Thoracic aorta (tissue), 2 donors: ENCODE measurements around the gene MADCAM1. TPM values are rescaled to one million over a fixed set of nuclear protein-coding genes. Genes with fewer than 3 reads are reported as not detected.

ENCODE experiments used
- ATAC-seq: fragments of 150-250 bp; one replicate; pipeline ENCODE4 v1.8.0; 2017; ENCODE audit warnings: low read depth; ENCODE audit not compliant: insufficient number of reproducible peaks, low FRiP score
- DNase-seq: peaks from one replicate; pipeline ENCODE4 v3.0.0-alpha.2; 2020; ENCODE audit warnings: low spot score
- H3K27ac ChIP-seq, 2 donors: fragments of 200-600 bp; sonication (generic); 1 replicate in 1 of 2; 2 replicates in 1 of 2; pipeline ENCODE4 v1.5.1; 2016; ENCODE audit warnings: mild to moderate bottlenecking in 2 of 2, moderate library complexity in 2 of 2
- H3K27me3 ChIP-seq: fragments of 200-600 bp; sonication (generic); replicated peaks from 2 replicates; pipeline ENCODE4 v1.6.0; 2016; ENCODE audit warnings: mild to moderate bottlenecking; ENCODE audit not compliant: insufficient read depth
- H3K36me3 ChIP-seq: fragments of 200-600 bp; sonication (generic); one replicate; pipeline ENCODE4 v1.5.1; 2016
- H3K4me1 ChIP-seq, 2 donors: fragments of 200-600 bp; sonication (generic); 1 replicate in 1 of 2; 2 replicates in 1 of 2; pipeline versions ENCODE4 v1.5.1 to v1.6.0; 2016; ENCODE audit warnings: low read depth in 2 of 2, mild to moderate bottlenecking in 1 of 2; ENCODE audit not compliant: control insufficient read depth in 1 of 2
- H3K4me3 ChIP-seq: fragments of 200-600 bp; sonication (generic); 2 replicates; pipeline ENCODE4 v1.5.1; 2016; ENCODE audit warnings: mild to moderate bottlenecking
- H3K9me3 ChIP-seq: fragments of 200-600 bp; sonication (generic); 2 replicates; pipeline ENCODE4 v1.5.1; 2016
- CTCF ChIP-seq: fragments of 200-600 bp; sonication (generic); IDR thresholded peaks from one replicate; pipeline ENCODE4 v1.5.1; 2019; ENCODE audit warnings: antibody characterized with exemption
- total RNA-seq, 2 donors: library from RNA; depleted of rRNA; stranded (reverse); fragments of >200 nt; gene quantifications; one replicate each; pipeline versions ENCODE4 v1.1.0 to v1.2.3, GENCODE V29; 2016

The MADCAM1 gene
- total RNA-seq, 2 donors from 2014 or later, result 0.92 TPM; not detected in 1

- DNase-seq, result no peak
- TF ChIP-seq CTCF, result no peak
- no peaks in the 10 kb centered on the region for H3K27me3 ChIP-seq
Observed at GRCh38 chr19:536031-536880, 40.0 kb downstream of the MADCAM1 start.

GRCh38 chr19:536881-537404 is 40.7 kb downstream of the MADCAM1 start:
- H3K36me3 ChIP-seq, result peaks cover 48% of the 10 kb centered on the region
- H3K4me3 ChIP-seq, result no peak overlapping the region
- H3K4me1 ChIP-seq, result peaks cover 13 to 28% of the 10 kb centered on the region in 2 donors

More at GRCh38 chr19:536031-536880, 40.0 kb downstream of the MADCAM1 start:
- Histone ChIP-seq H3K27ac (no peak overlapping the region), H3K4me1 (peaks cover 13 to 28% of the 10 kb centered on the region in 2 donors), H3K4me3 (no peak overlapping the region), H3K9me3 (no peaks in the 10 kb centered on the region), H3K36me3 (peaks cover 41% of the 10 kb centered on the region)
- ATAC-seq, result no peak

GRCh38 chr19:538641-539428 is 42.5 kb downstream of the MADCAM1 start:
- TF ChIP-seq CTCF, result no peak
- Histone ChIP-seq H3K27me3 (no peaks in the 10 kb centered on the region), H3K9me3 (no peaks in the 10 kb centered on the region), H3K4me1 (peaks cover 4 to 20% of the 10 kb centered on the region in 2 donors), H3K27ac (no peak overlapping the region), H3K4me3 (no peak overlapping the region), H3K36me3 (peaks cover 58% of the 10 kb centered on the region)
- DNase-seq (no peak), ATAC-seq (no peak)

More at GRCh38 chr19:536881-537404, 40.7 kb downstream of the MADCAM1 start:
- TF ChIP-seq CTCF, result no peak
- no peak for DNase-seq
- H3K27ac ChIP-seq, result no peak overlapping the region
- H3K27me3 ChIP-seq, result no peaks in the 10 kb centered on the region
- no peaks in the 10 kb centered on the region for H3K9me3 ChIP-seq
- ATAC-seq, result no peak

GRCh38 chr19:539429-540030 is 43.2 kb downstream of the MADCAM1 start:
- Histone ChIP-seq H3K27me3 (no peaks in the 10 kb centered on the region), H3K4me1 (peaks cover 0 to 13% of the 10 kb centered on the region in 2 donors), H3K4me3 (no peak overlapping the region), H3K36me3 (peaks cover 58% of the 10 kb centered on the region), H3K27ac (no peak overlapping the region), H3K9me3 (no peaks in the 10 kb centered on the region)
- DNase-seq (no peak), ATAC-seq (no peak)
- no peak for TF ChIP-seq CTCF
